NT2/D1 (cell line): Measurements from ENCODE around the gene ACSM3.

Experiments used
- SUZ12 ChIP-seq: IDR thresholded peaks from 2 replicates; pipeline ENCODE4 v1.6.1; 2011; ENCODE audit not compliant: insufficient read length, insufficient read depth; ENCODE audit errors: extremely low read depth
- YY1 ChIP-seq: IDR thresholded peaks from 2 replicates; pipeline ENCODE4 v1.6.1; 2011; ENCODE audit not compliant: insufficient read length, insufficient read depth
- ZNF274 ChIP-seq: IDR thresholded peaks from 2 replicates; pipeline ENCODE4 v1.6.1; 2011; ENCODE audit warnings: mild to moderate bottlenecking, low read depth, low read length

- TF ChIP-seq YY1 (no peak), ZNF274 (no peak), SUZ12 (no peak)
These were observed 13.3 kb upstream of the ACSM3 start for GRCh38 chr16:20750558-20750957.
